ENCODE measurements around the gene RXFP4. TPM values are rescaled to one million over a fixed set of nuclear protein-coding genes. Genes with fewer than 3 reads are reported as not detected.
A peak's percentile ranks its signal among the peaks of the same experiment; 100 is the strongest.

RXFP4 gene
- total and polyA plus RNA-seq, 2 of the 13 experiments (the other 11 are each of a cell fraction or from before 2014, with no cell fraction given), result 0.38 to 1.4 TPM

- TF ChIP-seq ZNF318 (CRISPR knock-in tag; IDR thresholded peaks at IDR 0.05) (no peak), HNF4A (CRISPR knock-in tag; IDR thresholded peaks at IDR 0.05) (peak; percentile 52), ZNF383 (CRISPR knock-in tag; IDR thresholded peaks at IDR 0.05; ENCODE audit: borderline replicate concordance) (no peak), SALL1 (CRISPR knock-in tag; IDR thresholded peaks at IDR 0.05) (no peak; the same call in 1 of the 2 replicates), KDM5B (CRISPR knock-in tag; IDR thresholded peaks at IDR 0.05; ENCODE audit: borderline replicate concordance) (0 out of 2 replicates have a peak, but pooled peaks have one; percentile 17), RAD21 (CRISPR knock-in tag; IDR thresholded peaks at IDR 0.05) (peak; percentile 56; the same call in 1 of the 2 replicates)
Observed at GRCh38 chr1:155966135-155966534, 24.7 kb downstream of the RXFP4 start (continued).

Data from HepG2 (cell line).